Superior temporal gyrus (tissue), 1 donor: ENCODE results near the gene LHFPL2.

Experiments
- DNase-seq: peaks from one replicate; pipeline ENCODE4 v3.0.0-alpha.2; 2016; ENCODE audit errors: extremely low spot score

The LHFPL2 gene

DNA sequence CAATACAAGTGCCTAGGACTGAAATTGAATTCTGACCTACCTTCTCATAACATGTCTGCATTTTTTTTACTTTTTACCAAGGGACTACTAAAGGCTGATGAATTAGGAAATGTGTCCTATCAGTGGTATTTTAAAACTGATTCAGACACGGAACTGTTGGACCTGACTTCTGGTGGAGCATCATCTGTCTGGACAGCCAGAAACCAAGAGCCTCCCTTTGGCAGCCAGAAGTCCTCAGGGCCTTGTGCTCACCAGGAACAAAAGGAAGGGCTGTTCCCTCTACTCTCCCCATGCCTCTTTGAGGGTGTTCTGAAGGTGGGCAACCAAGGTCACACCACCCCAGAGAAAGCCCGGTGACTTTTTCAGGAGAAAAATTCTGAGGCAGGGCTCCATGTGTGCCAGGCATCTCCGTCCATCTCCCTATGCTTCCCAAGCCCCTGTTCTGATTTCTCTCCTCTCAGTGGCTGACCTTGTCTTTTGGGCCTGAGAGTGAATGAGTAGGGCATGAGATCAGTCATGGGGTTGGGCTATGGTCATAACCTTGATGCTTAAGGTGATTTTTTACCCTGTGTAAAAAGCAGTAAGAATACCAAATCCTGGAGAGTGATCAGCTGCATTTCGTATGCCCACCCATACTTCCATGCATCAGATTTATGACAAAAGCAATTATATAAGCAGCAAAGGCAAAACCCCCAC, 144.5 kb downstream of the LHFPL2 start:
- DNase-seq: no peak

DNA sequence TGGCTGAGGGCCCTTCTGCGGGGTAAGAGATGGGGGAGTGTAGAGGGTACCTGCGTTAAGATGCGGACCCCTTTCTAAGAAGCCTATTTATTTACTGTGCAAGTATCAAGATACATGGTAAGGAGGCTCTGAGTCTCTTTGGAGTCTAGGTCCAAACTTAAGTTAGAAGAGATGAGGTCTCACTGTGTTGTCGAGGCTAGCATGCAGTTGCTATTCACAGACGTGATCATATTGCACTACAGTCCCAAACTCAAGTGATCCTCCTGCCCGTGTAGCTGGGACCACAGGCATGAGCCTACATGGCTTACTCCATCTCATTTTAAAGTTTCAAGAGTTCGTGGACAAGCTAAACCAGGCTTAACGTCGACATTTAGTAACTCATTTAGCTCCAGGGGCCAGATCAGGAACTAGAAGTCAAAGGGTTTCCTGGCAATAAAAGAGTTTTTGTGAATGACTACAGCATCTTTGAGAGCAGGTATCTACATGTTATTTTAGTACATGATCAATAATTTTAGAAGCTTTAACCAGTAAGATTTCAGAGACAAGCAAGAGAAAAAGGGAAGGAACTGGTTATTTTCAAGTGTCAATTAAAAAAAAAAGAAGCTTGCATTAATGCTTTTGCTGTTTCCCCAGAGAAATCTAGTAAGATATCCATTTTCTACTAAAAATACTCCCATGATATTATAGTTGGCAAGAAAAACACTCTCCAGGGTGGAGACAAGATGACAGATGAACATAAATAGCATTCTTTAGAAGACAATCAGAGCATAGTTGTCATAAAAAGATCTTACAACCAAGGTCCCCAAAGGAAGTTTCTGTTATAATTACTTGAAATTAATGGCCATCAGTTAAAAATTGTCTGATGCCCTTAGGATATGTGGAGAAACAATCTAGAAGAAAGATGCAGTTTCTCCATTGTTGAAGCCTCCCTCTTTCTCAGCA, 146.9 kb downstream of the LHFPL2 start:
- no peak for DNase-seq

DNA sequence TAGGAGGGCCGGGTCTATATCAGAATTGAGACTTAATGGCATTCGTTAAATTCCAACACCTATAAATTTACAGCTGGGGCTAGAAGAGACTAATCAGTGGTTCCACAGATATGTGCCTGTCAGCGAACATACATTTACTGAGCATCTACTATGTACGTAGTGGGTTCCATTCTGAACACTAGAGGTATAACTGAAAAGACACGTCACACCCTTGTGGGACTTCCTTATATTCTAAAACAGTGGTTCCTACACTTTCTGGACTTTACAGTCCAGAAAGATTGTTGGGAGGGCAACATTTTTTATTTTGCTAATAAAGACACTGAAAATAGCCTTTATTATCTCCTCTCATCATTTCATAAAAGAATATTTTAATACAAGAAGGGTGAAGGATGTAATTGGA, 147.7 kb downstream of the LHFPL2 start:
- DNase-seq: no peak

DNA sequence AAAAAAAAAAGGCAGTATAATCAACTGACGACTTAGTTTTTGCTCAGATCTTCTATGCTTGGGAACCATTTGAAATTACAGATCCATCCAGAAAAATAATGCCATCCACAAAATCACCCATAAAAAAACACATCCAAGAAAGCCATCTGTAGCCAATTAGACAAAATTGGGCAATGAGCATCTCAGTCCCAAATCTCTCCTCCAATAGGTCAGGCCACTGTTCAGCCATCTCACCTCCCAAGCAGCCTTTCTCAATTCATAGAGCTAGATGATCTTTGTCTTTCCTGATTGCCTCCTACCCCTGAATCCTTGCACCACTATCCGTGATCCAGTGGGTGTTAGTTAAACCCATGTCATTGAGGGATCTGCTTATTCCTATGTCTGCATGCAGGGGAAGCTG, 148.5 kb downstream of the LHFPL2 start:
- no peak for DNase-seq

DNA sequence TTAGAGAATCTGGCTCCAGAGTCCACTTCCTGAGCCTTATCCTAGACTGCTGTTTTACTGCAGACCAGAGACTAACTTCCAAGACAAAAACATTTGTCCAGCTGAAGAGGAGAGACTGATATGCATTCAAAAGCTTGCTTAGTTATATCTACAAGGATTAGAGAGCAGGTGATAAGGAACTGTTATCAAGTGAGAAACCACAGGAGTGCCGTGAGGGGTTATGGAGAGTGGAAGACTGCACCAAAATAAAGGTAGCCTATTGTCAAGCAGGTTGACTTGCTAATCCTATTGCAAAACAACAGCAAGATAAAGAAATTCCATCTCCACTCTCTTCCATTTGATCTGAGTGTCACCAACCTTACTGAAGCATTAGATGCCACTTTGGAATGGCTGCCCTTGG, 149.1 kb downstream of the LHFPL2 start:
- no peak for DNase-seq

DNA sequence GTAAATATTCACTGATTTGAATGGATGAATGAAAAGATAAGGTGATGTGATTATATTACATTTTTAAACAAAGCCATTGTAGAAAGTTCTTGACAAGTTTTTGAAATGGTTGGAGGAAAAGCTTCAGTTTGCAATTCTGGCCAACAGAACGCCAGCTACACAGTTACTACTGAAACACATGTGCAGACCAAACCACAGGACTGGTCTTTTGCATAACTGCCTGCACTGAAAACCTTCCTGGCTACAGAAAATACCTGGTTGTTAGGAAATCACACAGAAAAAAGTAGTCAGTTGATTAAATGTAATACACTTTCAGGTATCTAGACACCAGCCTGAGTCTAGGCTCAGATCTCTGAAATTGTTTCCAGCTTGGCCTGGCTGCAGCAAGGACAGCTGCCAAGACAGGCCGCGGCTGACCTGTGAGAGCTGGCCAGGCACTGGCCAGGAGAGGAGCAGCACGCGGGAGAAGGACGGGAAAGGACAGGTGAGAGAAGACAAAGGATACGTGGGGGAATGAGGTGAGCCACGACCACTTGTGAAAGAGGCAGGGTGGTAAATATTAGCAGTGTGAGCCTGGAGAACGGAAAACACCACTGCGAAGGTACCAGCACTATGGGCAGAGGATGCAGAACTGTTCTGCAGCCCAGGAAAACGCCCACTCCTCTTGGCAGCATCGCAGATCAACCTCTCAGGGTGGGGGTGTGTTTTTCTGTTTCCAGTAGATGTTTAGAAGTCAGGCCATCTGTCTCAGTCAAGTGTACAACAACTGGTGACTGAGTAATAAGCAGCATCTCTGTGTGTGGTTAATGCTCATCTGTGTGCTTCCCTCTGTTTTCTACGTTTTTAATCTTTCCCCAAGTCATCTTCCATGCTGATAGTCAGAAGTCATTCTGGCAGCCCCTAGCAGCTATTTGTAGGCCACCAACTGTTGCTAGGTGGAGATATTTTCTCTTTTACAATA, 150.7 kb downstream of the LHFPL2 start:
- peak; percentile 53 for DNase-seq

DNA sequence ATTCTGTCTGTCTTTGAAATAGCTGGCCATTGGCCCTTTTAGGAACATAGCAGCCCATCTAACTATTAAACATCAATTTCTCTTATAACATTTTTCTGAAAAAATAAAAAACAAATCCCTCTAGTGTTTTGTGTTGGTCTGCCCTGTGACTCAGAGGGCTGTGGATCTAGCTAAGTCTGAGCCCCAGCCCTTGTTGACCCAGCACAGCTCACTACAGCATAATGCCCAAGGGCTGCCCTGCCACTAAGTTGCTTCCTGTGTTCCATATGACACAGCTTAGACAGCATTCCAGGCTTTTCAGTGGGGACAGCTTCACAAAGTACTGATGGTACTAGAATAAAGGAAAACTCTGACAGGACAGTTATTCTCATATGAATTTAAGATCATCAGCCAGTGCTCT, 152.2 kb downstream of the LHFPL2 start:
- no peak for DNase-seq

DNA sequence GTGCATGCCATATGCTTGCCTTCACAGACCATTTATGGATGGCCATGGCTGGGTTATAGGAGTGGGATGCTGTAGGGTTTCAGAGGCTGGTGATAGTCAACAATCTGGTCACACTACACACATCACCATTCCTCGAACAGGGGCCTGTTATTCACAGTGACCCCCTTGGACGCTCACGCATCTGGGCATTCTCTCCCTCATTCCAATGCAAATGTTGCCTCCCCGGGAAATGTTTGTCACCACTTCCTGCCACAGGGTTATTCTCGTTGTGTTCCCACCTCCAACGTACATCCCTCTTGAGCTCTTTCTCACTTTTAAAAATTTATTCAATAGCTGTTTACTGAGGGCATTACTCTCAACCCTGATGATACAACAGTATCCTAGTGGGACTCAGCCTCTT, 152.8 kb downstream of the LHFPL2 start:
- no peak for DNase-seq

DNA sequence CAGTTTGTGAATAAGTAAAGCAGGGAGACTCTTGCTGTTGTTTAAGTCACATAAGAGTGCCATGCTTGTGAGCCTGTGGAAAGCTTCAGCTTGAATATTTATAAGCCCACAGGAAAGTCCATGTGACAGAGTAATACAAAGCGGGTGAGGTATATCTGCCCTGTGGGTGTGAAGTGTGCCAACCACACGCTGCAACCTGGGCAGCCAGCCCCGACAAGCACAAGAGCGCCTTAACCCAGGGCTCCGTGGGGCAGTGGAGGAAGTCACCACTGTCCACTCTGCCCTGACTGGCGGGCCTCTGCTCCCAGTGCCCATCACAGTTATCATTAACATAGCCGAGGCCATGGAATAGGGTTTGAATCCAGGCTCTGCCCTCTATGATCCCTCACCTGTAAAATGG, 155.9 kb downstream of the LHFPL2 start:
- DNase-seq: no peak

DNA sequence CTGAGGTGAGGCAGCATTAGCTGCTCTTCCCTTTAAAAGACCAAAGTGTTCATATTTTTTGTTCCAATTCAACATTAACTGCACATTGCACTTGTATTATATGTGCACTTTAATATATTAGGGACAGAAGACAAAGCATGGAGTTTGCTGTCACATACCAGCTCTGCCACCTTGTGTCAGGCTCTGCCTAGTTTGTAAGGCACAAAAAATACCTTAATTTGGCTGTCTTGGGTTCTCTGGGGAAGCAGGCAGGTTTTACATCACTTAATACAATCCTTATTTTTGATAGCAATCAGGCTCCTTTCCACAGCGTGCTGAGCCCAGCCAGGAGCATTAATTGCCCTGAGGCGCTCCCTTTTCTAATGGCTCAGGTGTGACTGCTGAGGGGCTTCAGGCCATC, 156.3 kb downstream of the LHFPL2 start:
- no peak for DNase-seq

DNA sequence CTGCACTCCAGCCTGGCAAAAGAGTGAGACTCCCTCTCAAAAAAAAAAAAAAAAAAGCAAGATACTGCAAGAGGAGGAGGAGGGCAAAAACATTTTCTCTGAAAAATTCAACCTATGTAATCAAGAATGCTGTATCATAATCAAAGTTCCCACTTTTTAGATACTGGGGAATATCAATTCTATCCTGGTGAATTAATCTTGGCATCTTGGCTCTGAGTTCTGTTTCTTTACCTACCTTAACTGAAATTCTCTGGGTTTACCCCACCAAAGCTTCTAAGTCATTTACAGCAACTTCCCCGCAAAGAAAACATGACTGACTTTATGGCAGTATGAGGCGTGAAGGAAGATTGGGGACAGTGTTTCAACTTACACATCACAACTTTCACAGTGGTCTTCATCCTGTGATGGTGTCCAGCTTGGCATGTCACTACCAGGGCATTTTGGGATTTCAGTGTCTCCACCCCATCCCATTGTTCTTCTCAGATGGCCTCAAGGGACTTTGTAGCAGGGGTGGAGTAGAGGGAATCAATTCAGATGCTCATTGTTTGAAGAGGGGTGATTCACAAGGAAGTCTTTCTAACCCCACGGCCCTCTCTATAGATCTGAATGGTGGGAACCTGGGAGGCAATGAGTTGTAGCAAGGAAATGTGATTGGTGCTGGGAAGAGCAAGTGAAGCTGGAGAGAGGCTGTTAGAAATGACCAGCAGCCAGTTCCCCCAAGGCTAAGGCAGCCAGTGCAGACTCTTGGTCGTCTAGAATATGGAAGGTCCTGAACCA, 157.7 kb downstream of the LHFPL2 start:
- no peak for DNase-seq

DNA sequence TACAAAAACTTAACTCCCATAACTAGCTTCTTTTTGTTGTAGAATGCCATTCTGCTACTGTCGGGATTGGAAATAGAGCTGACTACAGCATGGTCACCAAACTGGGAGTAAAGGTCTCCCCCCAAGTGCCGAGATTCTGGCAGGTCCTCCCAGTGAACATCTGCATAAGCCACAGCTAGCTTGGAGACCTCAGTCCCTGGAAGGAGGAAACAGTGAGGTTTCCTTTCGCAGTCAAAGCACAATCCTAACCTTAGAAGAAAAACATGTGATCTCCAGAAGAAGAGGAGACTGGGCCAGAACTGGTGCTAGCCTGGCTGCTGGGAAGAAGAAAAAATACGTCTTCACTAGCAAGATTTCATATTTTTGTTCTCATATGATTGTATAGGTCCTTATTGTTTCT, 160.7 kb downstream of the LHFPL2 start:
- DNase-seq: no peak

DNA sequence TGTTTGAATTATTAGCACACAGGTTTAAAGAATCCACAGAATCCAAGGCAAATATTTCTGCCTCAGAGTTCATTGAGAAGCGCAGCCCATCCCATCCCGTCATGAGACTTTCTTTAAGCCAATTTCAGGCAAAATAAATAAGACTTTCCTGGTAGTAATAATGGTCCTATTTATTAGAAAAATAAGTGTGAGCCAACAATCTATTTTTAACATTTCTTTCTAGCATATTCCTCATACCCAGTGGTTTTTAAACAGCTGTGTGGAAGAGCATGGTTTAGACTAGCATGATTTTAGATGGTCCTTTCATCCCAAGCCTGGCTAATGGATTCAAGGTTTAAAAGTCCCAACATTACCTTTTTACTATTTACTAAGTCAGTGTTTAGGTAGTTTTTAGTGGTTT, 162.4 kb downstream of the LHFPL2 start:
- DNase-seq: no peak

DNA sequence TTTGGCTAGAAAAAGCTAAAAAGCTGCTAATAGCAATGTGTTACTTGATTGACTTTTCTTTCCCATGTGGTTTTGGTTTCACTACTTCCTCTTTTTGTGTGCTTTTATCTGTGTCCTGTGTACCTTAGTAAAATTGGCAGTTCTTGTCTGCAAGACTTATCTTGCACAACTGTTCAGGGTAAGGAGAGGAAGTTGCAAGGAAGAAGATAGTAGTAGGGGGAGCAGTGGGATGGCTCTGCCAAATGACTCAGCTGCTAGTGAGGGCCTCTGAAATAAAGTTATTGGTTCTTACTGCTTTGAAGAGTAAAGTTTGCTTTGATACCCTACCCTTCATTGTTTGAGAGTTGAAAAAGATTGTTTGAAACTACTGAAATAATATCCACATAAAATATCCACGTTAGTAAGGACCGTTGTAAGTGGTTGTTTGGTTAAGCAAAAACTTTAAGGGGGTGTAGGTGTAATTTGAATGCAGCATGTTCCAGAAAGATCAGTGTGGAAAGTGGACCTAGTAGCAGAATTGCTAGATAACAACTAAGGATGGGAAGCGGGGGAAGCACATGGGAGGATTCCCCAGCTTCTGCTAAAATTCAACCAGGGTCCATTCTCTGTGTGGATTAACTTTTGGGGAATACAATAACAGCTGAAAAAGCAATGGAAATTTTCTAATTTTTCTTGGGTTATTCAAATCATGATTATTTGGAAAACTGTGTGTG, 164.6 kb downstream of the LHFPL2 start:
- no peak for DNase-seq

DNA sequence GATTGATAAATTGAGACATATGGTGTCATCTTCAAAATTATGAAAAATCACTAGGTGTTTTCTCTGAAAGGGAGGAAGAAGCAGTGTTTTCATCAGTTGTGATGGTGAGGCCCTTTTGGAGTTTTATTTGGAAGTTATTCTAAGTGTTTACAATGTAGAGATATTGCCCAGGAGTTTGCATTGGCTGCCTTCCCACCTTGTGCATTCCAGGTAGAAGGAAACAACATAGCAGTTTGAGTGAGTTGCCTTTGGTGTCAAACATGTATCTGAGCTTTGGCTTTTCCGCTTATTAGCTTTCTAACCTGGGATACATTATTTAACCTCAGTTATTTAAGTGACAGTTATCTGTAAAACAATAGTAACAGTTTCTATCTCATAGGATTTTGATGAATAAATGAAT, 165.6 kb downstream of the LHFPL2 start:
- DNase-seq: no peak

DNA sequence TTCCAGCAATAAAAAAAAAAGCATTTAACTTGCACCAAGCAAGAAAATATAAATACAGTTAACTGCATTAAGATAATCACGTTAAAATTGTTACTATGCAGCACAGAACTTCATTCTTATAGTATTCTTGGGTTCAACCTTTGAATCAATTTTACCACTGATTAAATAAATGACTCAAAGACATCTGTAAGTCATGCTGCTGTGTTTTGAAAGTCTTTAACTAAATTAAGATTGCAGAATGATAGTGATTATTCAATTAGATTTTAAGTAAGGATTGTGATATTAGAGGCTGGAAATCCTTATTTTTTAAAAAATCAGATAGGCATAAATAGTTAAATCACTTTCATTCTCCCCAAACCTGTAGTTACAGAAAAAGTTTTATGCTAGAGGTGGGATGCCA, 171.8 kb downstream of the LHFPL2 start:
- no peak for DNase-seq

DNA sequence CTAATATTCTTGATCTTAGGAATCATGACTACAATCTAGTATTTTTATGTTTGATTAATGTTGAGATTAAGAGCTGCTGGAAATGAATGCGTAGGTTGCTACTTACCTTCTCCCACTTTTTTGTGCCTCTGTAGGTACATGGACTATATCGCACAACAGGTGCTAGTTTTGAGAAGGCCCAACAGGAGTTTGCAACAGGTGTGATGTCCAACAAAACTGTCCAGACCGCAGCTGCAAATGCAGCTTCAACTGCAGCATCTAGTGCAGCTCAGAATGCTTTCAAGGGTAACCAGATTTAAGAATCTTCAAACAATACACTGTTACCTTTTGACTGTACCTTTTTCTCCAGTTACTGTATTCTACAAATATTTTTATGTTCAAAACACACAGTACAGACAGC, 173.2 kb downstream of the LHFPL2 start:
- no peak for DNase-seq

DNA sequence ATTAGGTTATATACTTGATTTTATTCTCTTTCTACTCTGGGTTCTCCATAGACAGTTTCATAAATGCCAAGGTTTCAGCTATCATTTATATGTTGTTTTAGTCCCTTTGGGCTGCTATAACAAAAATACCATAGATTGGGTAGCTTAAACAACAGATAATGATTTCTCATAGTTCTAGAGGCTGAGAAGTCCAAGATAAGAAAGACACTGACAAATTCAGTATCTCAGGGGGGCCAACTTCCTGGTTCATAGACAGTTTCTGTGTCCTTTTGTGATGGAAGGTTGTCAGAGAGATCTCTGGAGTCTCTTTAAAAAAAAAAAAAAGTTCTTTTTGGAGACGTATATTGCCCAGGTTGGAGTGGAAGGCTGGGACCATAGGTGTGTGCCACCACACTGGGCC, 174.8 kb downstream of the LHFPL2 start:
- DNase-seq: no peak

DNA sequence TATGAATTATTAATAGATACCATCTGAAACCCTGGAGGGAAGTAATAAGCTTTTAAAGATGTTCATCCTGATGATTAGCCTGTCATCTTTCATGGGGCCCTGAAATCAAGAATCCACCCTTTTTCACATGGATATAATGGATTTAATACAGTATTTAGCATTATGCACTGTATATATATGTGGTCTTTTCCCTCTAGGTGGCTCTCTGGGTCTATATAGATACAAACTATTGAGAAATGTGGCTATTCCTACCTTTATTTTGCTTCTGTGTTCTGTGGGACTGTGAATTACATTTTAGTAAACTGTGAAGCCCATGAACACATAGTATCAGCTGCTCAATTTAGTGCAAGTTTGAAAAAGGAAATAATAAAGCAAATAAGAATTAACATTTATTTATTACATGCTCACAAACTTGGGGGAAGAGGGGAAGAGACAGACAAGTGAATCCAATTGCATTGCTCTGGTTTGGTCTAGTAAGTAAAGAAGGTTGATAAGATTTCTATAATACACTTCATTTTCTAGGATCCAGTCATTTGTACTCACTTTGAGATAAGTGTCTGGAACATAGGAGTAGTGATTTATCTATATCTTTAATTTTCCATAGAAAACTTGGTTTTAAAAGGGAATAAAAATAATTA, 176.0 kb downstream of the LHFPL2 start:
- peak; percentile 58 for DNase-seq

DNA sequence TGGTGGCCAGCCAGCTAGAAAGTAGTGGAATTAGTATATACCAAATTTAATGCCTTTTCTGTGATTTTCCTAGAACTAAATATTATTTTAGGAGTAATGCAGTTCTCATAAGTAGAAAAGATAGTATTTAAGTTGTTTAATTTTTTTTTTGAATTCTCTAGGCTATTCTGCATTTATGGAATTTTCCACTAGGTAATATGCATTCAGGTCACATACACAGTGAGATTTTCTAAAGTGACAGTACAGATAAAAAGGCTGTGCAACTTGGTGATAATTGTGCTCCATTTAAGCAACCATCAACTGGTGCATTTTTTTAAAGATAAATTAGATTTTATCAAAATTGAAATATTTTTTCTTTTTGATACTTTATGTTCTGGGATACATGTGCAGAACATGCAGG, 176.7 kb downstream of the LHFPL2 start:
- DNase-seq: peak; percentile 49
